ENCODE results near the gene EXOC4.

Gene EXOC4

DNA sequence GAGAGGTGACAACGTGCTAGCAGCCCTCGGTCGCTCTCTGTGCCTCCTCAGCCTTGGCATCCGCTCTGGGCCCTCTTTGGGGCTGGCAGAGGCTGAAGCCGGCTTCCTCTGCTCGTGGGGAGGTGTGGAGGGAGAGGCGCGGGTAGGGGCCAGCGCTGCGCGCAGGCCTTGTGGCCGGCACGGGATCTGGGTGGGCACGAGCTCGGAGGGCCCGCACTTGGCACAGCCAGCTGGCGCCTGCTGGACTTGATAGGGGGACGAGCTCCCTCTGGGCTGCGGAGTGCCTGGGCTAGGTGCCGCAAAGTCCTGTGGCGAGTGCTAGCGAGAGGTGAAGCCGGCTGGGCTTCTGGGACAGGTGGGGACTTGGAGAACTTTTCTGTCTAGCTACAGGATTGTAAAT, 170.7 kb downstream of the EXOC4 start (continued):
- no peak for TF ChIP-seq ZSCAN16 (tag by site-specific recombination; IDR thresholded peaks at IDR 0.05)

DNA sequence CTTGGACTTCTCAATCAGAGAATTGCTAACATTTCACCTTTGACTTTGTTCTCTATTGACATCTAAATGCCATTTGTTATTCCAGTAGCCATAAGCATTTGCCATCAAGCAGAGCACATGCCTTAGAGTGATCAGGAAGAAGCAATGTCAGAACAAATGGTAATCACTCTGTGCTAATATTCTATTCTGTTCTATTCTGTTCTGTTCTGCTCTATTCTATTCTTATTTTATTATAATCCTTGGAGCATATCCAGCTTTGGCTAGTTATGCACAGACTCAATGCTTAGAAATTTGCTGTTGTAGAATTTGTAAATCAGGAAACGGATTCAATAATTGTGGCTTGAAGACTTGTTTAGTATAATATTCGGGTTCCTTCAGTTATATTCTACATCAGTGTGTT, 175.4 kb downstream of the EXOC4 start:
- ChIA-PET CTCF (no interaction called here), POLR2A (no interaction called here)
- Histone ChIP-seq H3K27ac (ENCODE audit: extremely low read depth, low read depth, low read length) (no peak overlapping the region), H3K4me1 (ENCODE audit: control insufficient read depth, insufficient read depth, low read length) (peaks cover 11% of the 10 kb centered on the region), H3K4me3 (ENCODE audit: low read depth, low read length) (no peak overlapping the region), H3K36me3 (ENCODE audit: control insufficient read depth in 2 of 2, insufficient read depth in 1 of 2, low read length in 2 of 2) (no peaks in the 10 kb centered on the region), H3K9me3 (ENCODE audit: control insufficient read depth, insufficient read depth, low read depth, low read length) (no peaks in the 10 kb centered on the region)
- TF ChIP-seq SP7 (tag by site-specific recombination; IDR thresholded peaks at IDR 0.05), result no peak
- TF ChIP-seq FEZF1 (tag by site-specific recombination; IDR thresholded peaks at IDR 0.05), result no peak

DNA sequence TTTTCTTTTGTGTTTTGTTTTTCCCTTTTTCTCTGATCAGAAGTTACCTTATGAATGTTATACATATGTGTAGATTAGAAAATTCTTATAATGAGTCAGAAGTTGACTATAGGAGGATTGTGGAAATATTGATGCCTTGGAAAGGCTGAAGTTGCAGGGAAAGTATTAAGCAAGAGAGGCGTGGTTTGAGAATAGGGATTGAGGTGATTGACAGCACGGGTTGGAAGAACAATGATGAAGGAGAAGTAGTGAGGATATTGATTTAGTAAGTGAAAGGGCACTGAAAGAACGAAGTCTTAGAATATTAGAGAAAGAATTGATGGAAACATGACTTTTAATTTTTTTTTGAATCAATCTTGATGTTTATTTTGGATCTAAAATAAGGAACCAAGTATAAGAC, 176.0 kb downstream of the EXOC4 start:
- no peaks in the 10 kb centered on the region for H3K9me3 ChIP-seq (ENCODE audit: control insufficient read depth, insufficient read depth, low read depth, low read length)
- no peaks in the 10 kb centered on the region for H3K36me3 ChIP-seq (ENCODE audit: control insufficient read depth in 2 of 2, insufficient read depth in 1 of 2, low read length in 2 of 2)
- no peak overlapping the region for H3K27ac ChIP-seq (ENCODE audit: extremely low read depth, low read depth, low read length)
- ChIA-PET POLR2A (no interaction called here), CTCF (no interaction called here)
- no peak for TF ChIP-seq ZNF549 (tag by site-specific recombination; IDR thresholded peaks at IDR 0.05)
- no peak for TF ChIP-seq SCRT2 (tag by site-specific recombination; IDR thresholded peaks at IDR 0.05)
- no peak for TF ChIP-seq ZNF184 (tag by site-specific recombination; IDR thresholded peaks at IDR 0.05)
- no peak for TF ChIP-seq BCL11A (tag by site-specific recombination; IDR thresholded peaks at IDR 0.05; ENCODE audit: low read depth)
- TF ChIP-seq ZEB2 (tag by site-specific recombination; IDR thresholded peaks at IDR 0.05), result no peak
- no peak for TF ChIP-seq ZNF140 (tag by site-specific recombination; IDR thresholded peaks at IDR 0.05)
- TF ChIP-seq ZBTB7A (tag by site-specific recombination; IDR thresholded peaks at IDR 0.05; ENCODE audit: low read depth), result no peak
- no peak for TF ChIP-seq ZNF596 (tag by site-specific recombination; IDR thresholded peaks at IDR 0.05)
- no peak for TF ChIP-seq ZNF624 (tag by site-specific recombination; IDR thresholded peaks at IDR 0.05)
- TF ChIP-seq GFI1B (tag by site-specific recombination; IDR thresholded peaks at IDR 0.05), result no peak
- TF ChIP-seq ZNF629 (tag by site-specific recombination; IDR thresholded peaks at IDR 0.05), result no peak
- TF ChIP-seq, protein P1, sequence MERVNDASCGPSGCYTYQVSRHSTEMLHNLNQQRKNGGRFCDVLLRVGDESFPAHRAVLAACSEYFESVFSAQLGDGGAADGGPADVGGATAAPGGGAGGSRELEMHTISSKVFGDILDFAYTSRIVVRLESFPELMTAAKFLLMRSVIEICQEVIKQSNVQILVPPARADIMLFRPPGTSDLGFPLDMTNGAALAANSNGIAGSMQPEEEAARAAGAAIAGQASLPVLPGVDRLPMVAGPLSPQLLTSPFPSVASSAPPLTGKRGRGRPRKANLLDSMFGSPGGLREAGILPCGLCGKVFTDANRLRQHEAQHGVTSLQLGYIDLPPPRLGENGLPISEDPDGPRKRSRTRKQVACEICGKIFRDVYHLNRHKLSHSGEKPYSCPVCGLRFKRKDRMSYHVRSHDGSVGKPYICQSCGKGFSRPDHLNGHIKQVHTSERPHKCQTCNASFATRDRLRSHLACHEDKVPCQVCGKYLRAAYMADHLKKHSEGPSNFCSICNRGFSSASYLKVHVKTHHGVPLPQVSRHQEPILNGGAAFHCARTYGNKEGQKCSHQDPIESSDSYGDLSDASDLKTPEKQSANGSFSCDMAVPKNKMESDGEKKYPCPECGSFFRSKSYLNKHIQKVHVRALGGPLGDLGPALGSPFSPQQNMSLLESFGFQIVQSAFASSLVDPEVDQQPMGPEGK (tag by site-specific recombination; IDR thresholded peaks at IDR 0.05), result no peak
- no peak for TF ChIP-seq ZNF560 (tag by site-specific recombination; IDR thresholded peaks at IDR 0.05; ENCODE audit: borderline replicate concordance)
- TF ChIP-seq ZNF23 (tag by site-specific recombination; IDR thresholded peaks at IDR 0.05; ENCODE audit: borderline replicate concordance), result no peak
- TF ChIP-seq ZNF221 (tag by site-specific recombination; IDR thresholded peaks at IDR 0.05; ENCODE audit: borderline replicate concordance), result no peak
- H3K4me3 ChIP-seq (ENCODE audit: low read depth, low read length), result no peak overlapping the region
- H3K4me1 ChIP-seq (ENCODE audit: control insufficient read depth, insufficient read depth, low read length), result peaks cover 11% of the 10 kb centered on the region

DNA sequence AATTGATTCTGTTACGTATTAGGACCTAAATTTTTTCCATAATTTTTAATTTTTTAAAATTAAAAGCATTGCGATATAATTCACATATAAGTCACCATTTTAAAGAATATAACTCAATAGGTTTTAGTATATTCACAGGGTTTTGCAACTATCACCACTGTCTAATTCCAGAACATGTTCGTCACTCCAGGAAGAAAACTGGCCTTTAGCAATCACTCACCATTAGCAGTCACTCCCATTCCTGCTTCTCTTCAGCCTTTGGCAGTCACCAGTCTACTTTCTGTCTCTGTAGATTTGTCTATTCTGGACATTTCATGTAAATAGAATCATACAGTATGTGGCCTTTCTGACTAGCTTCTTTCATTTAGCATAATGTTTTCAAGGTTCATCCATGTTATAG, 176.5 kb downstream of the EXOC4 start:
- H3K27ac ChIP-seq (ENCODE audit: extremely low read depth, low read depth, low read length), result no peak overlapping the region
- no peak overlapping the region for H3K4me3 ChIP-seq (ENCODE audit: low read depth, low read length)
- peaks cover 11% of the 10 kb centered on the region for H3K4me1 ChIP-seq (ENCODE audit: control insufficient read depth, insufficient read depth, low read length)
- TF ChIP-seq, protein P2, sequence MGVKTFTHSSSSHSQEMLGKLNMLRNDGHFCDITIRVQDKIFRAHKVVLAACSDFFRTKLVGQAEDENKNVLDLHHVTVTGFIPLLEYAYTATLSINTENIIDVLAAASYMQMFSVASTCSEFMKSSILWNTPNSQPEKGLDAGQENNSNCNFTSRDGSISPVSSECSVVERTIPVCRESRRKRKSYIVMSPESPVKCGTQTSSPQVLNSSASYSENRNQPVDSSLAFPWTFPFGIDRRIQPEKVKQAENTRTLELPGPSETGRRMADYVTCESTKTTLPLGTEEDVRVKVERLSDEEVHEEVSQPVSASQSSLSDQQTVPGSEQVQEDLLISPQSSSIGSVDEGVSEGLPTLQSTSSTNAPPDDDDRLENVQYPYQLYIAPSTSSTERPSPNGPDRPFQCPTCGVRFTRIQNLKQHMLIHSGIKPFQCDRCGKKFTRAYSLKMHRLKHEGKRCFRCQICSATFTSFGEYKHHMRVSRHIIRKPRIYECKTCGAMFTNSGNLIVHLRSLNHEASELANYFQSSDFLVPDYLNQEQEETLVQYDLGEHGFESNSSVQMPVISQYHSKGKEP (tag by site-specific recombination; IDR thresholded peaks at IDR 0.05), result no peak
- TF ChIP-seq ZNF660 (tag by site-specific recombination; IDR thresholded peaks at IDR 0.05) (no peak), ZNF354C (tag by site-specific recombination; IDR thresholded peaks at IDR 0.05; ENCODE audit: borderline replicate concordance, low read depth) (no peak)
- TF ChIP-seq, protein P3, sequence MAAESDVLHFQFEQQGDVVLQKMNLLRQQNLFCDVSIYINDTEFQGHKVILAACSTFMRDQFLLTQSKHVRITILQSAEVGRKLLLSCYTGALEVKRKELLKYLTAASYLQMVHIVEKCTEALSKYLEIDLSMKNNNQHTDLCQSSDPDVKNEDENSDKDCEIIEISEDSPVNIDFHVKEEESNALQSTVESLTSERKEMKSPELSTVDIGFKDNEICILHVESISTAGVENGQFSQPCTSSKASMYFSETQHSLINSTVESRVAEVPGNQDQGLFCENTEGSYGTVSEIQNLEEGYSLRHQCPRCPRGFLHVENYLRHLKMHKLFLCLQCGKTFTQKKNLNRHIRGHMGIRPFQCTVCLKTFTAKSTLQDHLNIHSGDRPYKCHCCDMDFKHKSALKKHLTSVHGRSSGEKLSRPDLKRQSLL (tag by site-specific recombination; IDR thresholded peaks at IDR 0.05), result no peak
- no peaks in the 10 kb centered on the region for H3K9me3 ChIP-seq (ENCODE audit: control insufficient read depth, insufficient read depth, low read depth, low read length)
- ChIA-PET CTCF (no interaction called here), POLR2A (no interaction called here)
- no peaks in the 10 kb centered on the region for H3K36me3 ChIP-seq (ENCODE audit: control insufficient read depth in 2 of 2, insufficient read depth in 1 of 2, low read length in 2 of 2)
